Measurements from ENCODE around the gene TMED5.
A peak's percentile ranks its signal among the peaks of the same experiment; 100 is the strongest.

The TMED5 gene

GRCh38 chr1:93142161-93142560, 38.1 kb downstream of the TMED5 start:
- H3K4me3 ChIP-seq (ENCODE audit: low read depth, low read length): no peak overlapping the region
- no peak for TF ChIP-seq CTCF (conservative IDR thresholded peaks at IDR 0.05; ENCODE audit: low read depth, low read length)
- no peak for DNase-seq (ENCODE audit: low read depth)

- peak; percentile 22 for DNase-seq (ENCODE audit: low read depth)
- H3K4me3 ChIP-seq (ENCODE audit: low read depth, low read length): no peak overlapping the region
- no peak for TF ChIP-seq CTCF (conservative IDR thresholded peaks at IDR 0.05; ENCODE audit: low read depth, low read length)
Observed at GRCh38 chr1:93140106-93140505, 40.1 kb downstream of the TMED5 start.

GRCh38 chr1:93137604-93138292, 42.5 kb downstream of the TMED5 start:
- DNase-seq (ENCODE audit: low read depth): peak; percentile 10

GRCh38 chr1:93136445-93136844, 43.8 kb downstream of the TMED5 start:
- no peak overlapping the region for H3K4me3 ChIP-seq (ENCODE audit: low read depth, low read length)
- no peak for DNase-seq (ENCODE audit: low read depth)
- no peak for TF ChIP-seq CTCF (conservative IDR thresholded peaks at IDR 0.05; ENCODE audit: low read depth, low read length)

More at GRCh38 chr1:93137604-93138292, 42.5 kb downstream of the TMED5 start:
- TF ChIP-seq CTCF (conservative IDR thresholded peaks at IDR 0.05; ENCODE audit: low read depth, low read length): no peak
- H3K4me3 ChIP-seq (ENCODE audit: low read depth, low read length): no peak overlapping the region

- no peak for DNase-seq (ENCODE audit: low read depth)
- TF ChIP-seq CTCF (conservative IDR thresholded peaks at IDR 0.05; ENCODE audit: low read depth, low read length): no peak
- no peak overlapping the region for H3K4me3 ChIP-seq (ENCODE audit: low read depth, low read length)
Observed at GRCh38 chr1:93132638-93133037, 47.6 kb downstream of the TMED5 start.

- no peak overlapping the region for H3K4me3 ChIP-seq (ENCODE audit: low read depth, low read length)
- DNase-seq (ENCODE audit: low read depth): no peak
- no peak for TF ChIP-seq CTCF (conservative IDR thresholded peaks at IDR 0.05; ENCODE audit: low read depth, low read length)
Observed at GRCh38 chr1:93129507-93130099, 50.6 kb downstream of the TMED5 start.

All from choroid plexus epithelial cell (primary cell).